CD4-positive, alpha-beta memory T cell (primary cell): ENCODE measurements around the gene LMTK3. TPM values are rescaled to one million over a fixed set of nuclear protein-coding genes. Genes with fewer than 3 reads are reported as not detected.
A peak's percentile ranks its signal among the peaks of the same experiment; 100 is the strongest.

Experiments used
- CTCF ChIA-PET: fragments of 350-600 bp; sonication (Branson Sonifier 250); formaldehyde crosslinking; loops from one replicate; lab custom pipeline; 2021; ENCODE audit warnings: inconsistent platforms; ENCODE audit not compliant: partially characterized antibody; lab: Charles Lee
- POLR2A ChIA-PET: fragments of 350-600 bp; sonication (Branson Sonifier 250); formaldehyde crosslinking; loops from one replicate; lab custom pipeline; 2021; ENCODE audit not compliant: partially characterized antibody; lab: Charles Lee
- DNase-seq, 5 donors: peaks; one replicate each; pipeline versions ENCODE4 v3.0.0 to v3.0.0-alpha.2; 2020 to 2022; ENCODE audit warnings: mixed read lengths in 1 of 5
- H3K27ac ChIP-seq: one replicate; pipeline ENCODE4 v1.7.0; 2013; ENCODE audit warnings: low read depth, low read length
- H3K27me3 ChIP-seq: 2 replicates; pipeline ENCODE4 v1.7.0; 2013; ENCODE audit warnings: mild to moderate bottlenecking, low read length, moderate library complexity; ENCODE audit not compliant: insufficient read depth
- H3K36me3 ChIP-seq: 2 replicates; pipeline ENCODE4 v1.7.0; 2013; ENCODE audit warnings: mild to moderate bottlenecking, low read length, moderate library complexity; ENCODE audit not compliant: insufficient read depth
- H3K4me1 ChIP-seq: 2 replicates; pipeline ENCODE4 v1.7.0; 2013; ENCODE audit warnings: mild to moderate bottlenecking, low read length, moderate library complexity; ENCODE audit not compliant: insufficient read depth
- H3K4me3 ChIP-seq, 2 donors: one replicate each; pipeline ENCODE4 v1.7.0; 2013; ENCODE audit warnings: low read length in 2 of 2, mild to moderate bottlenecking in 1 of 2
- H3K9me3 ChIP-seq, 2 donors: one replicate each; pipeline ENCODE4 v1.7.0; 2013; ENCODE audit warnings: low read length in 2 of 2, control low read depth in 1 of 2; ENCODE audit not compliant: control insufficient read depth in 1 of 2
- H3K27ac Mint-ChIP-seq, 7 donors: one replicate each; pipeline ENCODE4 v1.8.0; 2020 to 2021; ENCODE audit warnings: mixed read lengths in 7 of 7, mild to moderate bottlenecking in 6 of 7, inconsistent platforms in 3 of 7, moderate library complexity in 3 of 7
- H3K27me3 Mint-ChIP-seq, 2 donors: one replicate each; pipeline ENCODE4 v1.8.0; 2020 to 2021; ENCODE audit warnings: mixed read lengths in 2 of 2
- H3K36me3 Mint-ChIP-seq, 2 donors: one replicate each; pipeline ENCODE4 v1.8.0; 2020 to 2021; ENCODE audit warnings: mixed read lengths in 2 of 2, inconsistent platforms in 1 of 2, mild to moderate bottlenecking in 1 of 2
- H3K4me1 Mint-ChIP-seq, 4 donors: one replicate each; pipeline ENCODE4 v1.8.0; 2020 to 2021; ENCODE audit warnings: mixed read lengths in 4 of 4, mild to moderate bottlenecking in 1 of 4
- H3K4me3 Mint-ChIP-seq, 8 donors: one replicate each; pipeline ENCODE4 v1.8.0; 2020 to 2021; ENCODE audit warnings: mixed read lengths in 8 of 8, mild to moderate bottlenecking in 7 of 8, moderate library complexity in 6 of 8, inconsistent platforms in 3 of 8
- H3K9me3 Mint-ChIP-seq, 8 donors: one replicate each; pipeline ENCODE4 v1.8.0; 2020 to 2021; ENCODE audit warnings: mixed read lengths in 8 of 8, mild to moderate bottlenecking in 5 of 8, inconsistent platforms in 3 of 8, moderate library complexity in 1 of 8
- intact Hi-C: fragments of 100-400 bp; cut with micrococcal nuclease; formaldehyde crosslinking; loops from one replicate; pipeline ENCODE4 v1.15.1; 2023
- polyA plus RNA-seq, 2 donors: library from polyadenylated mRNA; unstranded; fragments of 300-500 nt; fragmentation: Illumina TruSeq; gene quantifications; one replicate each; pipeline ENCODE4 v1.2.3, GENCODE V29; 2021
- total RNA-seq, 2 experiments: library from RNA; stranded (reverse); gene quantifications; one replicate each; pipeline ENCODE4 v1.2.3, GENCODE V29; 2021

Gene LMTK3
- total RNA-seq (10 to 100 TPM; 18.5 to 20.6 TPM), polyA plus RNA-seq (under 1 TPM in 1 of 2 donors, not detected in 1; 0.17 TPM)

GRCh38 chr19:48511800-48512503 is at the start of gene LMTK3:
LMTK3 (minus strand) TSS chr19:48511835; CDS start chr19:48511576, 259 bp downstream.
- DNase-seq, result peak; percentile 80 to 94 (median 86)
- POLR2A ChIA-PET, result interaction anchor here (0.9 to 2.8 kb wide), 3 partner anchors 104 to 149 kb away, joined by 3 to 7 read pairs (median 6); partner anchors contain the start of genes RPL18, SPHK2, SYNGR4 and TMEM143
- peak within 1 kb of the TSS; percentile 39 for H3K27ac ChIP-seq
- no peaks in the 10 kb centered on the region for H3K9me3 ChIP-seq
- H3K9me3 Mint-ChIP-seq, result no peaks in the 10 kb centered on the region
- no peaks in the 10 kb centered on the region for H3K36me3 ChIP-seq
- H3K27me3 ChIP-seq, result no peaks in the 10 kb centered on the region
- peaks cover 8 to 16% (median 12%) of the 10 kb centered on the region in 4 donors for H3K4me1 Mint-ChIP-seq
- peaks cover 27% of the 10 kb centered on the region for H3K4me1 ChIP-seq
- intact Hi-C loops, result loop anchor here (1.0 to 5.0 kb wide), 4 partner anchors 43 to 1130 kb away; partner anchors contain the start of genes CYTH2, GRWD1, RRAS and SCAF1
- CTCF ChIA-PET, result interaction anchor here (1.4 kb wide), 1 partner anchor 22 kb away, joined by 4 read pairs; no protein-coding TSS in a partner anchor
- peak within 1 kb of the TSS; percentile 54 to 76 for H3K4me3 ChIP-seq
- H3K27ac Mint-ChIP-seq, result peak within 1 kb of the TSS; percentile 75 to 92 (median 88)
- H3K27me3 Mint-ChIP-seq, result no peaks in the 10 kb centered on the region
- H3K36me3 Mint-ChIP-seq, result peaks cover 7 to 12% of the 10 kb centered on the region in 2 donors
- peak within 1 kb of the TSS in 7 of 8 donors; percentile 87 to 94 (median 90) for H3K4me3 Mint-ChIP-seq

GRCh38 chr19:48561412-48561811 is 49.8 kb upstream of the LMTK3 start:
- ChIA-PET CTCF (no interaction called here), POLR2A (no interaction called here)
- Mint-ChIP-seq H3K4me3 (no peak overlapping the region), H3K27ac (no peak overlapping the region), H3K27me3 (peaks cover 0 to 4% of the 10 kb centered on the region in 2 donors), H3K9me3 (no peaks in the 10 kb centered on the region), H3K4me1 (peaks cover 0 to 4% (median under 1%) of the 10 kb centered on the region in 4 donors), H3K36me3 (no peaks in the 10 kb centered on the region)
- intact Hi-C loops, result no loop called here
- Histone ChIP-seq H3K4me1 (no peaks in the 10 kb centered on the region), H3K4me3 (no peak overlapping the region), H3K36me3 (no peaks in the 10 kb centered on the region), H3K27ac (no peak overlapping the region), H3K27me3 (no peaks in the 10 kb centered on the region), H3K9me3 (no peaks in the 10 kb centered on the region)
- no peak for DNase-seq

GRCh38 chr19:48560095-48560530 is 48.5 kb upstream of the LMTK3 start:
- DNase-seq, result no peak
- POLR2A ChIA-PET, result no interaction called here

GRCh38 chr19:48558018-48558684 is 46.5 kb upstream of the LMTK3 start:
- H3K9me3 Mint-ChIP-seq, result no peaks in the 10 kb centered on the region
- H3K36me3 Mint-ChIP-seq, result no peaks in the 10 kb centered on the region
- CTCF ChIA-PET, result no interaction called here
- Histone ChIP-seq H3K4me1 (no peaks in the 10 kb centered on the region), H3K27ac (no peak overlapping the region), H3K27me3 (no peaks in the 10 kb centered on the region), H3K4me3 (no peak overlapping the region), H3K9me3 (no peaks in the 10 kb centered on the region), H3K36me3 (no peaks in the 10 kb centered on the region)
- intact Hi-C loops, result no loop called here
- POLR2A ChIA-PET, result no interaction called here
- H3K4me3 Mint-ChIP-seq, result peak overlapping the region in 1 of 8 donors; percentile 54
- peaks cover 2 to 4% of the 10 kb centered on the region in 2 donors for H3K27me3 Mint-ChIP-seq
- no peak overlapping the region for H3K27ac Mint-ChIP-seq
- DNase-seq, result no peak
- peaks cover 0 to 4% (median under 1%) of the 10 kb centered on the region in 4 donors for H3K4me1 Mint-ChIP-seq

More at GRCh38 chr19:48560095-48560530, 48.5 kb upstream of the LMTK3 start:
- peaks cover 0 to 4% (median under 1%) of the 10 kb centered on the region in 4 donors for H3K4me1 Mint-ChIP-seq
- CTCF ChIA-PET, result interaction anchor here (0.9 kb wide), 1 partner anchor 53 kb away, joined by 4 read pairs; no protein-coding TSS in a partner anchor
- no peak overlapping the region for H3K27ac ChIP-seq
- H3K4me3 ChIP-seq, result no peak overlapping the region
- H3K36me3 Mint-ChIP-seq, result no peaks in the 10 kb centered on the region
- no peaks in the 10 kb centered on the region for H3K9me3 ChIP-seq
- no peak overlapping the region for H3K4me3 Mint-ChIP-seq
- no peaks in the 10 kb centered on the region for H3K4me1 ChIP-seq
- H3K36me3 ChIP-seq, result no peaks in the 10 kb centered on the region
- intact Hi-C loops, result no loop called here
- peaks cover 0 to 4% of the 10 kb centered on the region in 2 donors for H3K27me3 Mint-ChIP-seq
- H3K27ac Mint-ChIP-seq, result no peak overlapping the region
- no peaks in the 10 kb centered on the region for H3K27me3 ChIP-seq
- H3K9me3 Mint-ChIP-seq, result no peaks in the 10 kb centered on the region

- Histone ChIP-seq H3K9me3 (no peaks in the 10 kb centered on the region), H3K27ac (no peak overlapping the region), H3K27me3 (no peaks in the 10 kb centered on the region), H3K4me3 (no peak overlapping the region), H3K4me1 (no peaks in the 10 kb centered on the region), H3K36me3 (no peaks in the 10 kb centered on the region)
- DNase-seq, result no peak
- ChIA-PET POLR2A (no interaction called here), CTCF (no interaction called here)
- H3K27ac Mint-ChIP-seq, result no peak overlapping the region
- H3K27me3 Mint-ChIP-seq, result peaks cover 2 to 4% of the 10 kb centered on the region in 2 donors
- no peaks in the 10 kb centered on the region for H3K36me3 Mint-ChIP-seq
- no peaks in the 10 kb centered on the region for H3K9me3 Mint-ChIP-seq
- intact Hi-C loops, result no loop called here
- no peak overlapping the region for H3K4me3 Mint-ChIP-seq
- peaks cover 0 to 4% (median under 1%) of the 10 kb centered on the region in 4 donors for H3K4me1 Mint-ChIP-seq
Observed at GRCh38 chr19:48556825-48557224, 45.2 kb upstream of the LMTK3 start.

- no peak overlapping the region for H3K4me3 ChIP-seq
- H3K4me3 Mint-ChIP-seq, result no peak overlapping the region
- no peak overlapping the region for H3K27ac ChIP-seq
- H3K27ac Mint-ChIP-seq, result no peak overlapping the region
- H3K9me3 Mint-ChIP-seq, result no peaks in the 10 kb centered on the region
- no peaks in the 10 kb centered on the region for H3K27me3 ChIP-seq
- ChIA-PET CTCF (no interaction called here), POLR2A (no interaction called here)
- H3K36me3 ChIP-seq, result no peaks in the 10 kb centered on the region
- peaks cover 0 to 4% (median under 1%) of the 10 kb centered on the region in 4 donors for H3K4me1 Mint-ChIP-seq
- no peak for DNase-seq
- no peaks in the 10 kb centered on the region for H3K9me3 ChIP-seq
- intact Hi-C loops, result no loop called here
- no peaks in the 10 kb centered on the region for H3K4me1 ChIP-seq
- H3K36me3 Mint-ChIP-seq, result no peaks in the 10 kb centered on the region
- H3K27me3 Mint-ChIP-seq, result peaks cover 5 to 7% of the 10 kb centered on the region in 2 donors
Observed at GRCh38 chr19:48556163-48556562, 44.5 kb upstream of the LMTK3 start.
